ENCODE data around the gene FRMD8.

Gene FRMD8

DNA sequence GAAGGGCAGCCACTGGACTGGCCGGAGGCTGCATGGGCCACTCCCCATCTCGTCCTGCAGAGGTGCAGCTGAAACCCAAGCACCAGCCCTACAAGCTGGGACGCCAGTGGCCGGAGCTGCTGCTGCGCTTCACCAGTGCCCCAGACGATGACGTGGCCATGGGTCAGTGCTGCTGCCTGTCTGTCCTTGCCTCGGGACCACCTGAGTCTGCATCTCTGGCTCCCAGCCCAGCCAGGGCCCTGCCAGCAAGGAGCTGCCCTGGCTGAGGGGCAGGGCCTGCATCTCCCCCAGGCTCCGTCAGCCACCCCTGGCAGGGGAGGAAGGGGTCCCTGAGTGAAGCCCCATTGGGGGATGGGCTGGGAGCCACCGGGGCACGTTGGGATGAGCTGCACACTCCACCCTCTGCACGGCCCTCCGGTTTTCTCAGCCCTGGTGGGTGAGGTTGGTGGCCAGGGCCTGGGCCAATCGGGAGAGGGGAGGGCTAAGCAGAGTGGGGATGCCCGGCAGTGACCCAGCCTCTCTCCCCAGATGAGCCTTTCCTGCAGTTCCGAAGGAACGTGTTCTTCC is 7.2 kb downstream of the FRMD8 start:
- no peak for DNase-seq

DNA sequence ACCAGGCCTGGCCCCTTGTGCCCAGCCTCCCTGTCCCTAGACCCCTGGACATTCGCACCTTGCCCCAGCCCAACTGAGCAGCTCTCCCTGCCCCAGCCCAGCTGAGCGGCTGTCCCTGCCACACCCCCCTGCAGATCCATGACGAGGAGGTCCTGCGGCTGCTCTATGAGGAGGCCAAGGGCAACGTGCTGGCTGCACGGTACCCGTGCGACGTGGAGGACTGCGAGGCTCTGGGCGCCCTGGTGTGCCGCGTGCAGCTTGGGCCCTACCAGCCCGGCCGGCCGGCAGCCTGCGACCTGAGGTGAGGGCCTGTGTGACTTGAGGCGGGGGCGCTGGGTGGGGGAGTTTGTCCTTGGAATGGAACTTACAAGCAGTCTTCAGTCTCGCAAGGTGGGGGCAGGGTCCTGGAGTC is 7.7 kb downstream of the FRMD8 start:
- no peak for DNase-seq

GRCh38 chr11:65395961-65396530 is 9.6 kb downstream of the FRMD8 start:
- DNase-seq = no peak

DNA sequence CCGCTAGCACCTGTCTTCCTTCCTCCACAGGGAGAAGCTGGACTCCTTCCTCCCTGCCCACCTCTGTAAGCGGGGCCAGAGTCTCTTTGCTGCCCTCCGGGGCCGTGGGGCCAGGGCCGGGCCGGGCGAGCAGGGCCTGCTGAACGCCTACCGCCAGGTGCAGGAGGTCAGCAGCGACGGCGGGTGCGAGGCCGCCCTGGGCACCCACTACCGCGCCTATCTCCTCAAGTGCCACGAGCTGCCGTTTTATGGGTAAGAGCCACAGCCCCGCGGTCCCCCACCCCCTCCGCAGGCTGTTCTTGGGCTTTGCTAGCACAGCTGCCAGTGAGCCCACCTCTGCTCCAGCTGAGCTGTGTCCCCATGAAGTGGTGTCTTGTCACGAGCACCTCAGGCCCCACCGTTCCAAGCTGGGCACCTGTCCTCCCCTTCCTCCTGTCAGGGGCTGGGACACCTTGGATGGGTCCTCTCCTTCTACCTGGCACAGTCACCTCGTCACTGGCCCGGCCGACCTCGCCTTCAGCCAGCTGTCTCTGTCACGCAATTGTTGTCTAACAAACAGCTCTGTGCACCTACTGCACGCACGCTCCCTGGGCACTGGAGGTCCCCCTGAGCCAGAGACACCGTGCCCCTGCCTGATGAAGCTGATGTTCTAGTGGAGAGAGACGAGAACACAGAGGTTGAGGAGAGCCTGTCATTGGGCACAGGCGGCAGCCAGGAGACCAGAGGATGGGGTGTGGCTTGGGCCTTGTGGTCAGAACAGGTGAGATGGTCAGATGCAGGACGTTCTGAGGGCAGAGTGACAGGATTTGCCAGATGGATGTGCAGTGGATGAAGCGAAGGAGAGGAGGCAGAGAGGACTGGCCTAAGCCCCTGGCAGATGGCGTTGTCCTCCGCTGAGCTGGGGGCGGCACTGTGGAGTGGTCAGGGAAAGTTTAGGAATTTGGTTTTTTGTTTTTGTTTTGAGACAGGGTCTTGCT is 10.6 kb downstream of the FRMD8 start:
- no peak for DNase-seq

DNA sequence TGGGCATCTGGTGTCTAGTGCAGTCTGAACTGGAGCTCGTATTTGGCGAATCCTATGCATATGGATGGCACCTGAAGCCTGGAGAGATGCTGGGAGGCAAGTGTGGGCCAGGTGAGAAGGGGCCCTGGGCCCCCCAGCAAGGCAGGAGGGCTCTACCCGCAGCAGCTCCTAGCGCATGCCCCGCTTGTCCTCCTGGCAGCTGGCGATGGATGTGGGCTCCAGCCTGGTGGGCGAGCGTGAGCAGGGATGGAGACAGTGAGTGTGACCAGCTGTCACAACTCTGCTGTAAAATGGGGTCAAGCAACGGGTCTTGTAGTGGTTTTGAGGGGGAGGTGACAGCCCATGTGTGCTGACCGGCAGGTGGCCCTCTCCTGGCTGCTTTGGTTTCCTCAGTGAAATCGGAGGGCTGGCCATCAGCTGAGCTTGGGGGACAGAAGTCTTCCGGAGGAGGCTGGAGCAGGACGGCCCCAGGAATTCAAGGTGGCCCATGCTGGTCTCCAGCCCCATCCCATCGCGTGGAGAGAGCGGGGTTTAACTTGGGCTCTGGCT is 12.0 kb downstream of the FRMD8 start:
- peak in 1 of 51 donors; percentile 17 for DNase-seq

DNA sequence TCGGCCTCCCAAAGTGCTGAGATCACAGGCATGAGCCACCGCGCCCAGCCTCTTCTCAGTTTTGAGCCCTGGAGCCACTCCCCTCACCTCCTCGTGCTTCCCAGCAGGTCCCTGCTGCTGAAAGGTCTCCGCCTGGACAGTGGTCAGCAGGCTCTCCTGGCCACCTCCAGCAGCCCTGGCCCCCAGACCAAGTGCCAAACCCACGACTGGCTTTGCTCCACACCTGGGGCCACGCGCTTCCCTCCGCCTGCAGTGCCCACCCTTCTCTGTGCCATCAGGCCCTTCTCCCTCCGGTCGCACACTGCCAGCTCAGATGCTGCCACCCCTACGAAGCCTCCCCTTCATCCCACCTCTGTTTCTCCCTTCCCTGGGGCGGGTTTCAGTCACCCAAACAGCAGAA is 12.8 kb downstream of the FRMD8 start:
- no peak for DNase-seq

DNA sequence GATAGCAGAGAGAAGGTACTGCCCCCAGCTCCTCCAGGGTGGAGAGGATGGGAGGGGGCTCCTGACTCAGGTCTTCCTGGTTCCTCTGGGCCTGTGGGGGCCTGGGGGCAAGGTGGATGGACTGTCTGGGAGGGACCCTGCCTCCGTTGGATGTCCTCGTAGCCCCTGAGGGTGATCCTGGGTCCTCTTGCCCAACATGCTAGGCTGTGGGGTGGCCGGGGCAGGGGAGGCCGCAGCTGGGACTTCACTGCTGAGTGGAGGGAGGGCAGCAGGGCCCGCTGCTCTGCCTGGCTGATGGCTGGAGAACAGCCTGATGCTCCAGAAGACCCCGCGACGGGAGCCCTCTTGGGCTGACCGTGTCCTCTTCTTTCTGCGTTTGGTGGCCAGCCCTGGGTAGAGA is 13.4 kb downstream of the FRMD8 start:
- no peak for DNase-seq

DNA sequence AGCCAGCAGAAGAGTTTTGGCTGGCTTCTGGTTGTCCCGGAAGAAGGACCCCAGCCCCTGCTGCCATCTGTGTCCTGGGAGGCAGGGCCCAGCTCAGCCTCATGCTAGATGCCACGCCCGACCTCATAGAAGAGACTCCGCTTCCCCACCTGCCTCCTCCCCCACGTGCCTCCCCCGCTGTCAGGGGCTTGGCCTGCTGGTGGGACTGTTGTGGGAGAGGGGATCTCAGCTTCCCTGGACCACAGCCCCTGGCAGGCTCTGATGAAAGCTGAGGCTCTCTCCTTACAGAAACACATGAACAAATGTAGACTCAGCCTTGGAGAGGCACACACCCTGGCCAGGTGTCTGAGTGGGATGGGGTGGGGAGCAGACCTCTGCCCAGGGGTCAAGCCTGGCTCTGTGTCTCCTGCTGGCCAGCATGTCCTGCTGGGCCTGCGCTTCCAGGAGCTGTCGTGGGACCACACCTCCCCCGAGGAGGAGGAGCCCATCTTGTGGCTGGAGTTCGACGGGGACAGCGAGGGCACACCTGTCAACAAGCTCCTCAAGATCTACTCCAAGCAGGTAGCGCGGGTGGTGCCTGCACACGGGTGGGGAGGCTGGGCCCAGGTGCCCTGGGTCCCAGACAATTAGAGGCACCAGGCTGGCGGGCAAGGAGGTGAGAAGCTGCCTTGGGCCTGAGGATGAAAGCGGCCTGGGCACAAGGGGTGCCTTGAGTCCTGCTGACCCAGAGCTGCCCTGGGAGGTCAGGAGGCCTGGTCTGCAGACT is 14.1 kb downstream of the FRMD8 start:
- no peak for DNase-seq

GRCh38 chr11:65401073-65401802 is 14.8 kb downstream of the FRMD8 start:
- no peak for DNase-seq

- DNase-seq = no peak
Observed at GRCh38 chr11:65401803-65402248, 15.4 kb downstream of the FRMD8 start.

DNA sequence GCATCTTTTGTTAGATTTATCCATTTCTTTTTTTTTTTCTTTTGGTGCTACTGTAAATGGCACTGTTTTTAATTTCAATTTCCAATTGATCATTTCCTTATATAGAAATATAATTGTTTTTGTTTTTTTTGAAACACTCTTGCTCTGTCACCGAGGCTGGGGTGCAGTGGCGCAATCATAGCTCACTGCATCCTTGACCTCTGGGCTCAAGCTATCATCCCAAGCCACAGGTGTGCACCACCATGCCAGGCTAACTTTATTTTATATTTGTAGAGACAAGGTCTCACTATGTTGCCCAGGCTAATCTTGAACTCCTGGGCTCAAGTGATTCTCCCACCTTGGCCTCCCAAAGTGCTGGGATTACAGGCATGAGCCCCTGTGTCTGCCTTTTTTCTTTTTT is 16.4 kb downstream of the FRMD8 start:
- DNase-seq = no peak

GRCh38 chr11:65403607-65404121 is 17.2 kb downstream of the FRMD8 start:
- peak in 1 of 51 donors; percentile 6 for DNase-seq

DNA sequence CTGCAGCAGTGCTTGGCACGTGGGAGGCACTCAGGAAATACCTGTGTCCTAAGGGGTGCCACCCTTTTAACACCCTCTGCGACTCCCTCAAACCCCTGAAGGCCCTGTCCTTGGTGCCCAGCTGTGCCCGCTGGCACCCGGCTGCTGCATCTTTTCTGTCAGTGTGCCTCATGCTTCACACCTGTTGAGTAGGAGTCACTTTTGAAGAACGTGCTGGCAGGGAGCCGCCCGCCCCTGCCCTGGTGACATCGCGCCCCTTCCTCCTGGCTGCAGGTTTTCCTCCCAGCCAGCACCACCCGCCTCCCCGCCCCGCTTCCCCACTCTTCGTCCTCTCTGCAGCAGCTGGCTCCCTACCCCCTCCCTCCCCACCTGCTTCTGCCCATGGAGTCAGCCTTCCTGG is 17.8 kb downstream of the FRMD8 start:
- DNase-seq = no peak

DNA sequence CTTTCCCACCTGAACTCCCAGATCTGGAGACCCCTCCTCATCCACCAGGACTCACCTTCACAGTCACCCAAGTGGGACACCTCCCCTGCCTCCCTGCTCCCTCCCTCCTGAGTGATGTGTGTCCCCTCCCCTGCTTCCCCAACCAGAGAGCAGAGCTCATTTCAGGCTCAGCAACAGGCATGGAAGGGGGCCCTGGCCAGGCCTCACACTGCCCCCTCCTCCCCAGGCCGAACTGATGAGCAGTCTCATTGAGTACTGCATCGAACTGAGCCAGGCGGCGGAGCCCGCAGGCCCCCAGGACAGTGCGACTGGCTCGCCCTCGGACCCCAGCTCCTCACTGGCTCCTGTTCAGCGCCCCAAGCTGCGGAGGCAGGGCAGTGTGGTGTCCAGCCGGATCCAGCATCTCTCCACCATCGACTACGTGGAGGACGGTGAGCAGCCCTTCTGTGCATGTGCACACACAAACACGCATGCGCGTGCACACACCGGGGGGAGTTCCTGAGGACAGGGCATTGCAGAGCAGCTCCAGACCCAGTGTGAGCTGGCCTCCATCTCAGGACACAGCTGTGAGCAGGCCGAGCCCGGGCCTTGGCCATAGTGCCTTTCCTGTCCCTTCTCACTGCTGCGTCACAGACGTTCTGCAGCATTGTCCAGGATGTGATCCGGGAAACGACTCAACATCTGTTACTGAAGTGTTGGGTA is 18.4 kb downstream of the FRMD8 start:
- DNase-seq = no peak

- DNase-seq = no peak
Observed at GRCh38 chr11:65410936-65411680, 24.7 kb downstream of the FRMD8 start.

DNA sequence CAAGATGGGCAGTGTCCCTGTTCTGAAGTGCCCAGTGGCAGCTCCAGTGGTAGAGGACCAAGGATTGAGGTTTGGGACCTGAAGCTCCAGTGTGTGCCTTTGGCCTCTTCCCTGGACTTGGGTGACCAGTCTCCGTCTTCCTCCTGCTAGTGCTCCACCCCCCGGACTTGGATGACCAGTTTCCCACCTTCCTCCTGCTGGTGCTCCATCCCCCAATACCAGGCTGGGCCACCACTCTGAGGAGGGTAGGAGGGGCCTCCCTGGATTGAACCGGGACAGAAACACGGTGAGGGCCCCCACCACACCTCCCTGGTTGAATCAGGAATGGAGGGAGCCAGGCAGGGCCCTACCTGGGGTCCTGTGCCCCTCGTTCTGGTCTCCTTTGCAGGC is 25.2 kb downstream of the FRMD8 start:
- no peak for DNase-seq

- DNase-seq = no peak
Observed at GRCh38 chr11:65412271-65413076, 26.0 kb downstream of the FRMD8 start.

DNA sequence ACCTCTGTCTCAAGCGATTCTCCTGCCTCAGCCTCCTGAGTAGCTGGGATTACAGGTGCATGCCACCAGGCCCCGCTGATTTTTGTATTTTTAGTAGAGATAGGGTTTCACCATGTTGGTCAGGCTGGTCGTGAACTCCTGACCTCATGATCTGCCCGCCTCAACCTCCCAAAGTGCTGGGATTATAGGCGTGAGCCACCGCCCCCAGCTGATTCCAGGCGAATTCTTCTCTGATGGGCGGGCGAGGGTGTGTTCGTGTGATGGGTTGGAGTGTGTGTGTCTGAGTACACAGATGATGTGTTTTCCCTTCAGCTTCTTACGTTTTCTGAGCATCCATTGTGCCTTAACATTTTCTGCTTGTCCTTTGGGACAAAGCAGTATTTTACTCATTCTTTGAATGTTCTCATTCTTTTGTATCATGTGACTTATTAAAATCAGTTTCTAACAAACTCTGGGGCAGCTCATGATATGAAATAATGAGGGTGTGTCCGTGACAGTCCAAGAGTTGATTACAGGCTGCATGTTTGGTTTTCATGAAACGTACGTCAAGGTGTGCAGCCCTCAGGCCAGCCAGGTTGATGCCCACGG is 26.7 kb downstream of the FRMD8 start:
- peak in 1 of 51 donors; percentile 12 for DNase-seq
